ENCODE measurements around the gene NACC2. TPM values are rescaled to one million over a fixed set of nuclear protein-coding genes. Genes with fewer than 3 reads are reported as not detected.

Gene NACC2
- total RNA-seq, 4 donors from 2014 or later: 22.2 to 64.3 (median 26.5) TPM

- Histone ChIP-seq H3K4me3 (no peak overlapping the region), H3K4me1 (peaks cover 2 to 15% (median 5%) of the 10 kb centered on the region in 4 donors), H3K27me3 (peaks cover 33% of the 10 kb centered on the region), H3K9me3 (no peaks in the 10 kb centered on the region), H3K27ac (no peak overlapping the region), H3K36me3 (no peaks in the 10 kb centered on the region)
- in situ Hi-C loops (cut with MboI; ENCODE audit: low pct_ligation_motif_present in 1 of 4, low pct_unique_long_range_greater_than_20kb in 1 of 4, low sequenced_read_pairs in 3 of 4) (loop anchor here (5.0 to 25.0 kb wide), 5 partner anchors 158 to 263 kb away; partner anchors contain the start of gene UBAC1 (in 2 of the 4)), intact Hi-C loops (cut with DNase I; ENCODE audit: low total_unique reads) (loop anchor here (1.0 to 5.0 kb wide), 2 partner anchors 47 to 258 kb away; no protein-coding TSS in a partner anchor)
- WGBS, 2 donors (ENCODE audit: low coverage in 1 of 2): 100% methylated on average over 2 of the region's 2 CpGs; no CpG with 5 or more reads in 1 of the 2 donors
- TF ChIP-seq EP300 (IDR thresholded peaks at IDR 0.05; ENCODE audit: low read depth) (no peak), POLR2AphosphoS5 (IDR thresholded peaks at IDR 0.05) (no peak), POLR2A (IDR thresholded peaks at IDR 0.05) (no peak)
- TF ChIP-seq, protein P1, sequence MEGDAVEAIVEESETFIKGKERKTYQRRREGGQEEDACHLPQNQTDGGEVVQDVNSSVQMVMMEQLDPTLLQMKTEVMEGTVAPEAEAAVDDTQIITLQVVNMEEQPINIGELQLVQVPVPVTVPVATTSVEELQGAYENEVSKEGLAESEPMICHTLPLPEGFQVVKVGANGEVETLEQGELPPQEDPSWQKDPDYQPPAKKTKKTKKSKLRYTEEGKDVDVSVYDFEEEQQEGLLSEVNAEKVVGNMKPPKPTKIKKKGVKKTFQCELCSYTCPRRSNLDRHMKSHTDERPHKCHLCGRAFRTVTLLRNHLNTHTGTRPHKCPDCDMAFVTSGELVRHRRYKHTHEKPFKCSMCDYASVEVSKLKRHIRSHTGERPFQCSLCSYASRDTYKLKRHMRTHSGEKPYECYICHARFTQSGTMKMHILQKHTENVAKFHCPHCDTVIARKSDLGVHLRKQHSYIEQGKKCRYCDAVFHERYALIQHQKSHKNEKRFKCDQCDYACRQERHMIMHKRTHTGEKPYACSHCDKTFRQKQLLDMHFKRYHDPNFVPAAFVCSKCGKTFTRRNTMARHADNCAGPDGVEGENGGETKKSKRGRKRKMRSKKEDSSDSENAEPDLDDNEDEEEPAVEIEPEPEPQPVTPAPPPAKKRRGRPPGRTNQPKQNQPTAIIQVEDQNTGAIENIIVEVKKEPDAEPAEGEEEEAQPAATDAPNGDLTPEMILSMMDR (IDR thresholded peaks at IDR 0.05): no peak
- DNase-seq: no peak
These were observed 30.0 kb upstream of the NACC2 start for GRCh38 chr9:136124976-136125692.

- WGBS, 2 donors (ENCODE audit: low coverage in 1 of 2): 17 to 64% methylated on average over 7 to 34 of the region's 45 CpGs
- in situ Hi-C loops (cut with MboI; ENCODE audit: low pct_ligation_motif_present in 1 of 4, low pct_unique_long_range_greater_than_20kb in 1 of 4, low sequenced_read_pairs in 3 of 4): loop anchor here (5.0 to 25.0 kb wide), 5 partner anchors 155 to 260 kb away; partner anchors contain the start of gene UBAC1 (in 2 of the 4)
- peak; percentile 78 for DNase-seq
- Histone ChIP-seq H3K9me3 (no peaks in the 10 kb centered on the region), H3K27ac (no peak overlapping the region), H3K4me3 (peak overlapping the region in 1 of 4 donors; percentile 23), H3K36me3 (no peaks in the 10 kb centered on the region), H3K27me3 (peaks cover 20% of the 10 kb centered on the region), H3K4me1 (peaks cover 6 to 24% (median 18%) of the 10 kb centered on the region in 4 donors)
- intact Hi-C loops (cut with DNase I; ENCODE audit: low total_unique reads): loop anchor here (2.0 to 5.0 kb wide), 2 partner anchors 154 to 255 kb away; no protein-coding TSS in a partner anchor
- no peak for TF ChIP-seq POLR2A (IDR thresholded peaks at IDR 0.05)
- TF ChIP-seq, protein P1 (IDR thresholded peaks at IDR 0.05): peak; percentile 94 to 98 (median 97)
These were observed 27.6 kb upstream of the NACC2 start for GRCh38 chr9:136122425-136123383.

GRCh38 chr9:136121801-136122200 lies 26.7 kb upstream of the NACC2 start:
- TF ChIP-seq POLR2A (IDR thresholded peaks at IDR 0.05): no peak
- TF ChIP-seq, protein P1 (IDR thresholded peaks at IDR 0.05): no peak
- TF ChIP-seq EP300 (IDR thresholded peaks at IDR 0.05; ENCODE audit: low read depth): no peak
- no peak for TF ChIP-seq POLR2AphosphoS5 (IDR thresholded peaks at IDR 0.05)
- Histone ChIP-seq H3K27ac (no peak overlapping the region), H3K4me3 (no peak overlapping the region), H3K4me1 (peaks cover 14 to 33% (median 27%) of the 10 kb centered on the region in 4 donors), H3K36me3 (no peaks in the 10 kb centered on the region), H3K27me3 (peaks cover 12% of the 10 kb centered on the region), H3K9me3 (no peaks in the 10 kb centered on the region)
- 58 to 81% methylated on average over 2 to 9 of the region's 9 CpGs for WGBS, 2 donors (ENCODE audit: low coverage in 1 of 2)
- no peak for DNase-seq
- intact Hi-C loops (cut with DNase I; ENCODE audit: low total_unique reads): loop anchor here (2.0 to 5.0 kb wide), 2 partner anchors 153 to 254 kb away; no protein-coding TSS in a partner anchor
- in situ Hi-C loops (cut with MboI; ENCODE audit: low pct_ligation_motif_present in 1 of 4, low pct_unique_long_range_greater_than_20kb in 1 of 4, low sequenced_read_pairs in 3 of 4): loop anchor here (5.0 to 25.0 kb wide), 5 partner anchors 154 to 260 kb away; partner anchors contain the start of gene UBAC1 (in 2 of the 4)
